ENCODE measurements around the gene CITED4.

CITED4 gene

DNA sequence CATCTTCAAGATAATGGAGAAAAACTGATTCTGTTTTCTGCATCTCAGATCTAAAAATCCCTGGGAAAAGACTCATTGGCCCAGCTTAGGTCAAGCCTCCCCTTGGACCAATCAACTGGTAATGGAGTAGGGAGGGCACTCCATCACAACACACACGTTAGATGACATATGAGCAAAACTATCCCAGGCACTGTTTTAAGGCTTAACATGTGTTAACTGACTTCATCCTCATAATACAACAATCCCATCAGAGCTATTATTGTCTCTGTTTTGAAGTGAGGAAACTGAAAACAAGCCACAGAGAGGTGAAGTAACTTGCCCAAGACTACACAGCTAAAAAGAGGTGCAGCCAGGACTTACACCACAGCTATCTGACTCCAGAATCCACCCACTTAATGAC lies 14.7 kb upstream of the CITED4 start:
- DNase-seq (ENCODE audit: low read depth), result peak; percentile 48
- no peak overlapping the region for H3K4me3 ChIP-seq (ENCODE audit: low read length)
- no peak for TF ChIP-seq CTCF (conservative IDR thresholded peaks at IDR 0.05; ENCODE audit: low read length)

GRCh38 chr1:40876436-40876761 lies 14.2 kb upstream of the CITED4 start:
- no peak for TF ChIP-seq CTCF (conservative IDR thresholded peaks at IDR 0.05; ENCODE audit: low read length)
- DNase-seq (ENCODE audit: low read depth), result no peak

DNA sequence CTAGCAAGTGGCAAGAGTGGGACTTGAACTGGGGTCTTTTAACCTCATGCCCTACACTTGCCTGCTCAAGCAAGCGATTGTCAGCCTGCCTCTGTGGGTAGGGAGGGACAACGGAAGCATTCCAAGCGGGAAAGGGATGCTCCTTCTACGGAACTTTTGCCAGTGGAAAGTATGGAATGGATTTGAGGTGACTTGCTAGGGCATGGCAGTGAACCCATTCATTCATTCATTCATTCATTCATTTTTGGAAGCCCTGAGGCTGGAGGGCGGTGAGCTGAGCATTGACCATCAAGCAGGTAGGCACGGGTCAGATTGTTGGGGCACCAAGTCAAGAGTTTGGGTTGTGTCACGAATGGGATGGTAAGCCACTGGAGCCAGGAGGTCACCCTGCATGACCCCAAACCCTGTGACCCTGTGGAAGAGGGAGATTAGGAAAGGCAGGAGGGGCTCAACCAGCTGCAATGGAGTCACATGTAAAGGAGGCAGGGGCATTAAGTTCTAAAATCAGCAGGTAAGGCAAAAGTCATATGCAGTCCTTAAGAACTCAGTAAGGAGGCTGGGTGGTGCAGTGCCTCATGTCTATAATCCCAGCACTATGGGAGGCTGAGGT lies 11.8 kb upstream of the CITED4 start:
- H3K4me3 ChIP-seq (ENCODE audit: low read length), result no peak overlapping the region
- DNase-seq (ENCODE audit: low read depth), result no peak
- TF ChIP-seq CTCF (conservative IDR thresholded peaks at IDR 0.05; ENCODE audit: low read length), result no peak

More at GRCh38 chr1:40876436-40876761, 14.2 kb upstream of the CITED4 start:
- no peak overlapping the region for H3K4me3 ChIP-seq (ENCODE audit: low read length)

GRCh38 chr1:40872276-40872675 lies 10.1 kb upstream of the CITED4 start:
- DNase-seq (ENCODE audit: low read depth), result no peak
- TF ChIP-seq CTCF (conservative IDR thresholded peaks at IDR 0.05; ENCODE audit: low read length), result no peak

GRCh38 chr1:40870135-40870728 lies 8.1 kb upstream of the CITED4 start:
- DNase-seq (ENCODE audit: low read depth), result no peak

More at GRCh38 chr1:40872276-40872675, 10.1 kb upstream of the CITED4 start:
- no peak overlapping the region for H3K4me3 ChIP-seq (ENCODE audit: low read length)

GRCh38 chr1:40868051-40868723 lies 6.0 kb upstream of the CITED4 start:
- TF ChIP-seq CTCF (conservative IDR thresholded peaks at IDR 0.05; ENCODE audit: low read length), result no peak
- no peak overlapping the region for H3K4me3 ChIP-seq (ENCODE audit: low read length)
- peak; percentile 46 for DNase-seq (ENCODE audit: low read depth)

More at GRCh38 chr1:40870135-40870728, 8.1 kb upstream of the CITED4 start:
- no peak for TF ChIP-seq CTCF (conservative IDR thresholded peaks at IDR 0.05; ENCODE audit: low read length)
- no peak overlapping the region for H3K4me3 ChIP-seq (ENCODE audit: low read length)

Data from AG10803 (cell line).